ENCODE measurements around the gene SYS1. TPM values are rescaled to one million over a fixed set of nuclear protein-coding genes. Genes with fewer than 3 reads are reported as not detected.

SYS1 gene
- total and polyA plus RNA-seq, 3 donors from 2014 or later, result 20.0 to 34.6 (median 33.1) TPM

DNA sequence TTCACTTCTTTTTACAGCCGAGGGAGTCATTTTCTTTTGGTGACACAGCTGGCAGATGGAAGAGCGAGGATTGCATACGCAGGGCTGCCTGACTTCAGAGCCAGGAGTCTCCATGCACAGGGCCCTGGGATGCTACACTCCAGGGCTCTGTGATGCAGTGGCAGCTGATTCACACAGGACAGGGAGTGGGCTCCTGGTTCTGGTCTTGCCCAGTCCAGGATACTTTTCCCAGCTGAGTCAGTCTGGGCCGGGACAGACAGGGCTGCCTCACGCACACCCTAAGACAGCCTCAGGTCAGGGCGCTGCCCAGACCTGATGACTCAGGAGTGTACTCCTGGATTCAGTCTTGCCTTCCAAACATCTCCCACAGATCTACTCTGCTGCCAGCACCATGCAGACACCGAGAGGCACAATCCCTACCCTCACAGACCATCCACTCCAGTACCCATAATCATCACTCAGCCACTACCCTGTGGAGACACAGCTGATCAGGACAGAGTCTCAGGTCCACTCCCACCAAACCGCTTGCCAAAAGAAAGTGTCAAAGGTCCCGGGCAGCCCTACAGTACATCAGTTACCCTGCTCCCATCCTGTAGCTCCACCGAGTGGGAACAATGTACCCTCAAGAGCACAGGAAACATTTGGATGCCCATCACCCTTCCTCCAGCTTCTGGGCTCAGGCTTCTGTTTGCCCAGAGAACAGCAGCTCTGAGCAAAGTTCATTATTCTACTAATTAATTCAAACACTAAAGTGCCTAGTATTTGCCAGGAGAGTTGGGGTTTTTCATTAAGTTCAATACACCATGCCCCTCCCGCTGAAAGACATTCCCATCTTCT, 26.2 kb upstream of the SYS1 start:
- no peak for TF ChIP-seq POLR2A (IDR thresholded peaks at IDR 0.05)
- TF ChIP-seq, protein P1, sequence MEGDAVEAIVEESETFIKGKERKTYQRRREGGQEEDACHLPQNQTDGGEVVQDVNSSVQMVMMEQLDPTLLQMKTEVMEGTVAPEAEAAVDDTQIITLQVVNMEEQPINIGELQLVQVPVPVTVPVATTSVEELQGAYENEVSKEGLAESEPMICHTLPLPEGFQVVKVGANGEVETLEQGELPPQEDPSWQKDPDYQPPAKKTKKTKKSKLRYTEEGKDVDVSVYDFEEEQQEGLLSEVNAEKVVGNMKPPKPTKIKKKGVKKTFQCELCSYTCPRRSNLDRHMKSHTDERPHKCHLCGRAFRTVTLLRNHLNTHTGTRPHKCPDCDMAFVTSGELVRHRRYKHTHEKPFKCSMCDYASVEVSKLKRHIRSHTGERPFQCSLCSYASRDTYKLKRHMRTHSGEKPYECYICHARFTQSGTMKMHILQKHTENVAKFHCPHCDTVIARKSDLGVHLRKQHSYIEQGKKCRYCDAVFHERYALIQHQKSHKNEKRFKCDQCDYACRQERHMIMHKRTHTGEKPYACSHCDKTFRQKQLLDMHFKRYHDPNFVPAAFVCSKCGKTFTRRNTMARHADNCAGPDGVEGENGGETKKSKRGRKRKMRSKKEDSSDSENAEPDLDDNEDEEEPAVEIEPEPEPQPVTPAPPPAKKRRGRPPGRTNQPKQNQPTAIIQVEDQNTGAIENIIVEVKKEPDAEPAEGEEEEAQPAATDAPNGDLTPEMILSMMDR (IDR thresholded peaks at IDR 0.05), result no peak
- Histone ChIP-seq H3K4me1 (peaks cover 34% of the 10 kb centered on the region), H3K27ac (peak overlapping the region in 1 of 2 donors; percentile 64), H3K4me3 (no peak overlapping the region), H3K9me3 (no peaks in the 10 kb centered on the region), H3K27me3 (no peaks in the 10 kb centered on the region), H3K36me3 (ENCODE audit: low read depth, missing control alignments) (no peaks in the 10 kb centered on the region)
- intact Hi-C loops (cut with DNase I; ENCODE audit: low total_unique reads), result no loop called here
- WGBS, 2 donors, result 68 to 73% methylated on average over 9 to 11 of the region's 11 CpGs
- no peak for DNase-seq

- Histone ChIP-seq H3K36me3 (ENCODE audit: low read depth, missing control alignments) (no peaks in the 10 kb centered on the region), H3K9me3 (no peaks in the 10 kb centered on the region), H3K4me1 (peaks cover 42% of the 10 kb centered on the region), H3K4me3 (no peak overlapping the region), H3K27ac (peak overlapping the region; percentile 22 to 64), H3K27me3 (no peaks in the 10 kb centered on the region)
- WGBS, 2 donors, result 43 to 45% methylated on average over 13 to 15 of the region's 15 CpGs
- TF ChIP-seq, protein P1 (IDR thresholded peaks at IDR 0.05), result no peak
- peak; percentile 67 for DNase-seq
- intact Hi-C loops (cut with DNase I; ENCODE audit: low total_unique reads), result no loop called here
Measured at GRCh38 chr20:45337367-45338120, 25.4 kb upstream of the SYS1 start.

DNA sequence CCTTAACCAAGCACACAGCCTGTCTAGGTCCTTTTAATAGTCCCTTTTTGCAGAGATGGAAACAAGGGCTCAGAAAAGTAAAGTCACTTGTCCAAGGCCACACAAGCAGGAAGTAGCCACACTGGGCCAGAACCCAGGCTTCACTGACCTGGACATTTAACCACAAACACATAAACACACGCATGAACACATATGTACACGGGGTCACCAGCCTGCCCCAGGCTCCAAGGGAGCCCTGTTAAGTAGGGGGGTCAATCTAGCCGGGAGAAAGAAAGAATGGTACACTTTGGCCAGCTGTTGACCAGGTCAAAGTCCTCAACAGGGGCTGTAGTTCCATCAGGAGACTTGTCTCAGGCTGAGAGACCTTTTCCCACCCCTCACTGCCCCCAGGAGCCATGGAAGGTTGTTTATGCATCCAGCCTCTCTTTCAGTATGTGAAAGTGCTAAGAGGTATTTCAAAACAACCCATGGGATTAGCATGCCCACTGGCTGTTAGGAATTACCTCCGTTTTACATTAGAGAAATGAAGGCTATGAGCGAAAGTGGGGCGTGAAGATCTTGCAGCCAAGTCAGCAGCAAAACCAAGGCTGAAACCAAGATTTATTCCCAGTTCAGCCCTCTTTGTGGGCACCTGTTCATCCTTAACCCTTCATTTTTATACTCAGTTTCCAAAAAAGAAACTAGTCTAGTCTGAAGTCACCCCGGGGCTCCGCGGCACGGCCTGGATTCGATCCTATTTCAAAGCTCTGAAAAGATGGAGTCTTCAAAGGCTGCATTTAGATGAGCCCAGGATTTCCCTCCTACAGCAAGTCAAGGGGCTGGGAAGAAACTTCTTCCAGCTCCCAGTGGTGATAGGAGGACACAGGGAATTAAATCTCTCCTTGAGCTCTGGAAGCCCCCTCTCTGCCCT, 24.6 kb upstream of the SYS1 start:
- intact Hi-C loops (cut with DNase I; ENCODE audit: low total_unique reads), result no loop called here
- Histone ChIP-seq H3K36me3 (ENCODE audit: low read depth, missing control alignments) (no peaks in the 10 kb centered on the region), H3K4me1 (peaks cover 51% of the 10 kb centered on the region), H3K9me3 (no peaks in the 10 kb centered on the region), H3K27ac (peak overlapping the region; percentile 22 to 64), H3K27me3 (no peaks in the 10 kb centered on the region), H3K4me3 (no peak overlapping the region)
- 89% methylated on average over 11 of the region's 11 CpGs for WGBS, 2 donors
- DNase-seq, result no peak
- TF ChIP-seq, protein P1 (IDR thresholded peaks at IDR 0.05), result no peak

- Histone ChIP-seq H3K9me3 (no peaks in the 10 kb centered on the region), H3K4me1 (peaks cover 54% of the 10 kb centered on the region), H3K27me3 (no peaks in the 10 kb centered on the region), H3K27ac (peak overlapping the region in 1 of 2 donors; percentile 12), H3K36me3 (ENCODE audit: low read depth, missing control alignments) (no peaks in the 10 kb centered on the region), H3K4me3 (no peak overlapping the region)
- DNase-seq, result no peak
- TF ChIP-seq, protein P1 (IDR thresholded peaks at IDR 0.05), result no peak
- TF ChIP-seq POLR2A (IDR thresholded peaks at IDR 0.05), result no peak
- 84 to 85% methylated on average over 5 to 6 of the region's 6 CpGs for WGBS, 2 donors
- intact Hi-C loops (cut with DNase I; ENCODE audit: low total_unique reads), result no loop called here
Measured at GRCh38 chr20:45339084-45339483, 23.9 kb upstream of the SYS1 start.
